Measurements from ENCODE around the gene HOXD11. TPM values are rescaled to one million over a fixed set of nuclear protein-coding genes. Genes with fewer than 3 reads are reported as not detected.

HOXD11 gene
- total and polyA plus RNA-seq, 2 experiments from 2014 or later = not detected

DNA sequence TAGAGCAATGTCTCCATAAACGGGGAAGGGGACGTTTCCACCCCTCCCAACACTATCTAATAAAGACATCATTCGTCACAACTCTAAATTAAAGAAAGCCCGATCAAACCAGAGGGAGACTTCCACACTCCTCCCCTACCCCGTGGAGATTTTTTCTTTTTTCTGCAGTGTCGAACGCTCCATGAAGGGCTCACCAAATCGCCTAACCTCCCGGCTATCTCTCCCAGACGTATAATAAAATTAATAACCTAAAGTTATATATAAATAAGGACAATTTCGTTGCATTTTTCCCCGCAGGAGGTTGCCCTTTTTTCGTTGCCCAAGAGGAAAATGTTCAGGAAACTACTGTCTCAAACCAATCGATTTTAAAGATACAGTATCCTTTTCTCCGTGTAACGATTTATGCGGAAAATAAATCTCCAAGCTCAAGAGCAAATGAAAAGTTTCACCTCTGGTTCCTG is 25.7 kb upstream of the HOXD11 start:
- no peak overlapping the region for H3K27ac ChIP-seq (ENCODE audit: low read depth)
- ATAC-seq (no peak), DNase-seq (ENCODE audit: low spot score) (no peak)
- no peaks in the 10 kb centered on the region for H3K36me3 ChIP-seq (ENCODE audit: insufficient read depth)
- peaks cover 43% of the 10 kb centered on the region for H3K4me1 ChIP-seq (ENCODE audit: insufficient read depth)
- peaks cover 45% of the 10 kb centered on the region for H4K20me1 ChIP-seq (replicated peaks; ENCODE audit: insufficient read depth)
- no peaks in the 10 kb centered on the region for H3K79me2 ChIP-seq (replicated peaks; ENCODE audit: insufficient read depth)
- Mint-ChIP-seq H3K4me3 (peak overlapping the region; percentile 62; the same call in 1 of the 3 replicates), H3K27ac (no peak overlapping the region), H3K27me3 (ENCODE audit: insufficient read depth, low read depth, poor library complexity) (peaks cover 96% of the 10 kb centered on the region), H3K4me1 (peaks cover 46% of the 10 kb centered on the region), H3K36me3 (ENCODE audit: low read depth) (peaks cover 4% of the 10 kb centered on the region; the same call in 1 of the 3 replicates), H3K9me3 (peaks cover 9% of the 10 kb centered on the region; the same call in 2 of the 3 replicates)
- peak; percentile 94 for TF ChIP-seq EZH2 (IDR thresholded peaks at IDR 0.05; ENCODE audit: low read depth, unreplicated experiment)
- no peak for TF ChIP-seq ZNF331 (CRISPR knock-in tag; IDR thresholded peaks at IDR 0.05; ENCODE audit: low read depth)
- peak overlapping the region; percentile 37 for H3K4me3 ChIP-seq
- H2AFZ ChIP-seq = no peak overlapping the region
- peak overlapping the region; percentile 71 for H3K4me2 ChIP-seq
- H3K27me3 ChIP-seq (ENCODE audit: insufficient read depth) = peaks cover 98% of the 10 kb centered on the region
- no peaks in the 10 kb centered on the region for H3K9me2 ChIP-seq (ENCODE audit: insufficient read depth)
- H3F3A ChIP-seq (replicated peaks; ENCODE audit: low read depth) = peaks cover 32% of the 10 kb centered on the region

GRCh38 chr2:176081837-176082524 is 25.1 kb upstream of the HOXD11 start:
- no peaks in the 10 kb centered on the region for H3K9me2 ChIP-seq (ENCODE audit: insufficient read depth)
- no peaks in the 10 kb centered on the region for H3K36me3 ChIP-seq (ENCODE audit: insufficient read depth)
- H3K4me2 ChIP-seq = peak overlapping the region; percentile 60
- H4K20me1 ChIP-seq (replicated peaks; ENCODE audit: insufficient read depth) = peaks cover 45% of the 10 kb centered on the region
- H3K27me3 Mint-ChIP-seq (ENCODE audit: insufficient read depth, low read depth, poor library complexity) = peaks cover 96% of the 10 kb centered on the region
- peaks cover 4% of the 10 kb centered on the region; the same call in 1 of the 3 replicates for H3K36me3 Mint-ChIP-seq (ENCODE audit: low read depth)
- ATAC-seq (peak; percentile 13), DNase-seq (ENCODE audit: low spot score) (peak; percentile 54)
- peaks cover 98% of the 10 kb centered on the region for H3K27me3 ChIP-seq (ENCODE audit: insufficient read depth)
- H2AFZ ChIP-seq = no peak overlapping the region; the same call in 1 of the 2 replicates
- peaks cover 47% of the 10 kb centered on the region for H3K4me1 ChIP-seq (ENCODE audit: insufficient read depth)
- peaks cover 9% of the 10 kb centered on the region; the same call in 2 of the 3 replicates for H3K9me3 Mint-ChIP-seq
- H3K79me2 ChIP-seq (replicated peaks; ENCODE audit: insufficient read depth) = no peaks in the 10 kb centered on the region
- no peak overlapping the region for H3K27ac ChIP-seq (ENCODE audit: low read depth)
- peaks cover 31% of the 10 kb centered on the region for H3F3A ChIP-seq (replicated peaks; ENCODE audit: low read depth)
- no peak overlapping the region for H3K27ac Mint-ChIP-seq
- peak overlapping the region; percentile 40; the same call in 2 of the 3 replicates for H3K4me3 Mint-ChIP-seq
- H3K4me1 Mint-ChIP-seq = peaks cover 47% of the 10 kb centered on the region
- H3K4me3 ChIP-seq = peak overlapping the region; percentile 37
- TF ChIP-seq REST (IDR thresholded peaks at IDR 0.05; ENCODE audit: unreplicated experiment) = no peak
- TF ChIP-seq CTCF (conservative IDR thresholded peaks at IDR 0.05; ENCODE audit: low read depth in 2 of 2) = no peak
- no peak for TF ChIP-seq ETS1 (IDR thresholded peaks at IDR 0.05)
- TF ChIP-seq ZNF331 (CRISPR knock-in tag; IDR thresholded peaks at IDR 0.05; ENCODE audit: low read depth) = no peak
- no peak for TF ChIP-seq ZNF114 (CRISPR knock-in tag; IDR thresholded peaks at IDR 0.05)
- TF ChIP-seq STAT1 (IDR thresholded peaks at IDR 0.05; ENCODE audit: unreplicated experiment) = no peak
- no peak for TF ChIP-seq JUNB (IDR thresholded peaks at IDR 0.05; ENCODE audit: unreplicated experiment)
- peak; percentile 64 for TF ChIP-seq EZH2 (IDR thresholded peaks at IDR 0.05; ENCODE audit: low read depth, unreplicated experiment)
- TF ChIP-seq CREB1 (CRISPR knock-in tag; IDR thresholded peaks at IDR 0.05; ENCODE audit: low read depth) = no peak
- peak; percentile 100 for TF ChIP-seq EZH2phosphoT487 (IDR thresholded peaks at IDR 0.05; ENCODE audit: unreplicated experiment)
